ENCODE measurements around the gene EDN3. TPM values are rescaled to one million over a fixed set of nuclear protein-coding genes. Genes with fewer than 3 reads are reported as not detected.

Gene EDN3
- polyA plus RNA-seq, 1 donor (not counting 4 experiments of a cell fraction or from before 2014, with no cell fraction given), result not detected

DNA sequence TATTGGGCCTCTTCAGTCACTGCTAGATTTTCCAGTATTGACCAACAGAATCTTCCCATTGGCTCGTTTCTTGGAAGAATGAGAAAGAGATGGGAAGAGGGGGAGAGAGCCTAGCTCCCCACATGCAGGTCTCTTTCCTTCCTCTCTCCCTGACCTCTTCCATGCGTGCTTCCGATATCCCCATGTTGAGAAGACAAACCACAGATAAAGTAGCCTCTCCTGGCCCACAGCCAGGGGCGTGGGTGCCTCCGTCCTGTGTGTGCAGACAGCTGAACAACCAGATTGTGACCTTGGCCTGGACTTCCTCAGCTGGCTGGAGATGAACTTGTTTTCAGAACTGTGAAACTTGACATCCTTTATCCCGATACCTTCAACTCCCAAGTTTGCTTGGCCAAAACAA, 71.0 kb downstream of the EDN3 start:
- Histone ChIP-seq H3K4me3 (ENCODE audit: control insufficient read depth in 2 of 3, extremely low read depth in 1 of 3, insufficient read depth in 2 of 3, low read depth in 1 of 3, low read length in 3 of 3) (no peak overlapping the region), H3K9me3 (ENCODE audit: control insufficient read depth, low read depth, low read length) (no peaks in the 10 kb centered on the region), H3K4me1 (ENCODE audit: control insufficient read depth, extremely low read depth, insufficient read depth, low read length) (no peaks in the 10 kb centered on the region), H3K9ac (ENCODE audit: control insufficient read depth, extremely low read depth, insufficient read depth, low read length) (no peak overlapping the region), H3K36me3 (ENCODE audit: control insufficient read depth in 2 of 2, extremely low read depth in 1 of 2, insufficient read depth in 2 of 2, low read length in 2 of 2) (no peaks in the 10 kb centered on the region), H3K27me3 (ENCODE audit: control insufficient read depth, extremely low read depth, insufficient read depth, low read length) (no peaks in the 10 kb centered on the region), H3K27ac (ENCODE audit: control insufficient read depth, insufficient read depth, low read length) (no peak overlapping the region), H3K79me2 (ENCODE audit: control insufficient read depth, insufficient read depth, low read length) (no peaks in the 10 kb centered on the region), H2AFZ (ENCODE audit: control insufficient read depth, low read length) (no peak overlapping the region), H4K20me1 (ENCODE audit: control insufficient read depth, extremely low read depth, insufficient read depth, low read length) (no peaks in the 10 kb centered on the region), H3K9me1 (ENCODE audit: control insufficient read depth, extremely low read depth, insufficient read depth, low read length) (no peaks in the 10 kb centered on the region), H3K4me2 (ENCODE audit: control insufficient read depth, extremely low read depth, insufficient read depth, low read depth, low read length) (no peak overlapping the region)
- TF ChIP-seq, protein P1, sequence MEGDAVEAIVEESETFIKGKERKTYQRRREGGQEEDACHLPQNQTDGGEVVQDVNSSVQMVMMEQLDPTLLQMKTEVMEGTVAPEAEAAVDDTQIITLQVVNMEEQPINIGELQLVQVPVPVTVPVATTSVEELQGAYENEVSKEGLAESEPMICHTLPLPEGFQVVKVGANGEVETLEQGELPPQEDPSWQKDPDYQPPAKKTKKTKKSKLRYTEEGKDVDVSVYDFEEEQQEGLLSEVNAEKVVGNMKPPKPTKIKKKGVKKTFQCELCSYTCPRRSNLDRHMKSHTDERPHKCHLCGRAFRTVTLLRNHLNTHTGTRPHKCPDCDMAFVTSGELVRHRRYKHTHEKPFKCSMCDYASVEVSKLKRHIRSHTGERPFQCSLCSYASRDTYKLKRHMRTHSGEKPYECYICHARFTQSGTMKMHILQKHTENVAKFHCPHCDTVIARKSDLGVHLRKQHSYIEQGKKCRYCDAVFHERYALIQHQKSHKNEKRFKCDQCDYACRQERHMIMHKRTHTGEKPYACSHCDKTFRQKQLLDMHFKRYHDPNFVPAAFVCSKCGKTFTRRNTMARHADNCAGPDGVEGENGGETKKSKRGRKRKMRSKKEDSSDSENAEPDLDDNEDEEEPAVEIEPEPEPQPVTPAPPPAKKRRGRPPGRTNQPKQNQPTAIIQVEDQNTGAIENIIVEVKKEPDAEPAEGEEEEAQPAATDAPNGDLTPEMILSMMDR (optimal IDR thresholded peaks at IDR 0.05 in 1 of 3, IDR thresholded peaks at IDR 0.05 in 1 of 3, conservative IDR thresholded peaks at IDR 0.05 in 1 of 3; ENCODE audit: extremely low read depth in 1 of 3, insufficient read depth in 2 of 3, low read length in 3 of 3), result no peak
- TF ChIP-seq EZH2 (IDR thresholded peaks at IDR 0.05; ENCODE audit: low read length), result no peak
- DNase-seq (ENCODE audit: low read depth, low spot score) (no peak), FAIRE-seq (no peak)
- dilution Hi-C loops (cut with MboI; ENCODE audit: extremely low pct_ligation_motif_present, low sequenced_read_pairs), result no loop called here

DNA sequence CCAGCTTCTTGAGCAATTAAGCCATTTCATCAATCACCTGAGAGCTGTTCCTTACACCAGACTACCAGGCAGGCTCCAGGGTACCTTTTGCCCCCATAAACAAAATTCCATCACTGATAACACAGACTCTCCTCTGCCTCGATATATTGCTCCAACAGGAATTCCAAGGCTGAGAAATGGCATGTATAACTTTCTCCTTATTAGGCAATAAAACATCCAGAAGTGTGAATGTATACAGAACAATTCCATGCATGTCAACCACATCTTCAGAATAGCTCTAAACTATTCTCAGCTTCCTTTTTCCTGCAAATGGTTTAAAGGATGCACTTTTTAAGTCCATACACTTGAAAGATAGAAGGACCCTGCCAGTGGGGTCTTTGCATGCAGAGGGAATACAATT, 73.8 kb downstream of the EDN3 start:
- H4K20me1 ChIP-seq (ENCODE audit: control insufficient read depth, extremely low read depth, insufficient read depth, low read length), result no peaks in the 10 kb centered on the region
- no peaks in the 10 kb centered on the region for H3K9me3 ChIP-seq (ENCODE audit: control insufficient read depth, low read depth, low read length)
- no peaks in the 10 kb centered on the region for H3K79me2 ChIP-seq (ENCODE audit: control insufficient read depth, insufficient read depth, low read length)
- no peak overlapping the region for H3K4me2 ChIP-seq (ENCODE audit: control insufficient read depth, extremely low read depth, insufficient read depth, low read depth, low read length)
- dilution Hi-C loops (cut with MboI; ENCODE audit: extremely low pct_ligation_motif_present, low sequenced_read_pairs), result no loop called here
- peaks cover under 1% of the 10 kb centered on the region for H3K27me3 ChIP-seq (ENCODE audit: control insufficient read depth, extremely low read depth, insufficient read depth, low read length)
- H3K36me3 ChIP-seq (ENCODE audit: control insufficient read depth in 2 of 2, extremely low read depth in 1 of 2, insufficient read depth in 2 of 2, low read length in 2 of 2), result no peaks in the 10 kb centered on the region
- no peaks in the 10 kb centered on the region for H3K9me1 ChIP-seq (ENCODE audit: control insufficient read depth, extremely low read depth, insufficient read depth, low read length)
- no peak overlapping the region for H3K4me3 ChIP-seq (ENCODE audit: control insufficient read depth in 2 of 3, extremely low read depth in 1 of 3, insufficient read depth in 2 of 3, low read depth in 1 of 3, low read length in 3 of 3)
- FAIRE-seq (no peak), DNase-seq (ENCODE audit: low read depth, low spot score) (no peak)
- TF ChIP-seq, protein P1 (optimal IDR thresholded peaks at IDR 0.05 in 1 of 3, IDR thresholded peaks at IDR 0.05 in 1 of 3, conservative IDR thresholded peaks at IDR 0.05 in 1 of 3; ENCODE audit: extremely low read depth in 1 of 3, insufficient read depth in 2 of 3, low read length in 3 of 3), result no peak
- no peak for TF ChIP-seq EZH2 (IDR thresholded peaks at IDR 0.05; ENCODE audit: low read length)
- no peaks in the 10 kb centered on the region for H3K4me1 ChIP-seq (ENCODE audit: control insufficient read depth, extremely low read depth, insufficient read depth, low read length)
- no peak overlapping the region for H2AFZ ChIP-seq (ENCODE audit: control insufficient read depth, low read length)
- H3K27ac ChIP-seq (ENCODE audit: control insufficient read depth, insufficient read depth, low read length), result no peak overlapping the region
- H3K9ac ChIP-seq (ENCODE audit: control insufficient read depth, extremely low read depth, insufficient read depth, low read length), result no peak overlapping the region

Data from keratinocyte (primary cell).